B cell (primary cell): Measurements from ENCODE around the gene FAM111A. TPM values are rescaled to one million over a fixed set of nuclear protein-coding genes. Genes with fewer than 3 reads are reported as not detected.
"Not testable (repeated sequence)": the region's sequence is repeated elsewhere in the genome, so short reads cannot be mapped to it uniquely, and the experiment has no call there.

Experiments used
- ATAC-seq: fragments of 200-7000 bp; cut with Tn5 transposase; one replicate; pipeline ENCODE4 v1.10.0; 2021; ENCODE audit warnings: low read depth, mild to moderate bottlenecking, moderate number of reproducible peaks, moderate library complexity
- CTCF ChIA-PET: fragments of 350-600 bp; sonication (Branson Sonifier 250); formaldehyde crosslinking; loops from one replicate; lab custom pipeline; 2021; ENCODE audit warnings: antibody characterized with exemption, inconsistent platforms; lab: Charles Lee
- POLR2A ChIA-PET: fragments of 350-600 bp; sonication (Branson Sonifier 250); formaldehyde crosslinking; loops from one replicate; lab custom pipeline; 2021; ENCODE audit warnings: antibody characterized with exemption; lab: Charles Lee
- DNase-seq: peaks from one replicate; pipeline ENCODE4 v3.0.0; 2013
- H2AFZ ChIP-seq: 2 replicates; pipeline ENCODE4 v1.6.1; 2012; ENCODE audit warnings: mild to moderate bottlenecking, low read depth, low read length; ENCODE audit not compliant: insufficient read depth, poor library complexity, severe bottlenecking
- H3K27ac ChIP-seq, 2 donors: 1 replicate in 1 of 2; 2 replicates in 1 of 2; pipeline ENCODE4 v1.5.1; 2012 to 2013; ENCODE audit warnings: low read length in 2 of 2, mild to moderate bottlenecking in 2 of 2, moderate library complexity in 1 of 2
- H3K27me3 ChIP-seq, 4 experiments: fragments of 200-600 bp in 1 of 4; sonication (generic) in 1 of 4; replicated peaks in 1 of 4; 1 replicate in 2 of 4; 2 replicates in 2 of 4; pipeline versions ENCODE4 v1.6.1 to v1.7.0; 2013 to 2016; ENCODE audit warnings: low read length in 3 of 4, mild to moderate bottlenecking in 2 of 4, mixed read lengths in 1 of 4, moderate library complexity in 1 of 4; ENCODE audit not compliant: insufficient read depth in 4 of 4, control insufficient read depth in 3 of 4; ENCODE audit errors: control extremely low read depth in 1 of 4
- H3K36me3 ChIP-seq, 2 experiments: replicated peaks in 1 of 2; 1 replicate in 1 of 2; 2 replicates in 1 of 2; pipeline versions ENCODE4 v1.6.1 to v1.7.1; 2013; ENCODE audit warnings: low read length in 1 of 2; ENCODE audit not compliant: insufficient read depth in 2 of 2, control insufficient read depth in 1 of 2; ENCODE audit errors: control extremely low read depth in 1 of 2, extremely low read depth in 1 of 2
- H3K4me1 ChIP-seq, 2 donors: fragments of 200-600 bp in 1 of 2; sonication (generic) in 1 of 2; 1 replicate in 1 of 2; 2 replicates in 1 of 2; pipeline versions ENCODE4 v1.5.1 to v1.6.1; 2013 to 2017; ENCODE audit warnings: low read length in 2 of 2; ENCODE audit not compliant: control insufficient read depth in 2 of 2, insufficient read depth in 2 of 2
- H3K4me2 ChIP-seq: replicated peaks from 2 replicates; pipeline ENCODE3; 2012; ENCODE audit warnings: mild to moderate bottlenecking, low read depth, low read length; ENCODE audit not compliant: poor library complexity, severe bottlenecking
- H3K4me3 ChIP-seq, 5 experiments: fragments of 200-600 bp in 1 of 5; sonication (generic) in 1 of 5; 1 replicate in 3 of 5; 2 replicates in 2 of 5; pipeline versions ENCODE4 v1.5.1 to v1.7.0; 2011 to 2016; ENCODE audit warnings: low read length in 4 of 5, mild to moderate bottlenecking in 4 of 5, low read depth in 2 of 5, control low read depth in 1 of 5, moderate library complexity in 1 of 5; ENCODE audit not compliant: insufficient read depth in 1 of 5; ENCODE audit errors: control extremely low read depth in 1 of 5, extremely low read depth in 1 of 5
- H3K79me2 ChIP-seq: fragments of 200-600 bp; sonication (generic); one replicate; pipeline ENCODE4 v1.6.0; 2016; ENCODE audit warnings: low read length; ENCODE audit not compliant: control insufficient read depth, insufficient read depth
- H3K9ac ChIP-seq: fragments of 200-600 bp; sonication (generic); 2 replicates; pipeline ENCODE4 v1.6.1; 2017; ENCODE audit warnings: mild to moderate bottlenecking, low read length, moderate library complexity
- H3K9me3 ChIP-seq, 3 donors: one replicate each; pipeline versions ENCODE4 v1.6.1 to v1.7.1; 2013; ENCODE audit warnings: low read length in 2 of 3; ENCODE audit not compliant: control insufficient read depth in 2 of 3, insufficient read depth in 1 of 3; ENCODE audit errors: control extremely low read depth in 1 of 3
- H4K20me1 ChIP-seq: 2 replicates; pipeline ENCODE4 v1.6.0; 2012; ENCODE audit warnings: mild to moderate bottlenecking, low read length; ENCODE audit not compliant: insufficient read depth, control insufficient read depth, poor library complexity, severe bottlenecking
- H3K27ac Mint-ChIP-seq: one replicate; pipeline ENCODE4 v1.8.0; 2021; ENCODE audit warnings: mixed read lengths
- H3K27me3 Mint-ChIP-seq: one replicate; pipeline ENCODE4 v1.8.0; 2021; ENCODE audit warnings: mixed read lengths
- H3K4me1 Mint-ChIP-seq: one replicate; pipeline ENCODE4 v1.8.0; 2021; ENCODE audit warnings: mixed read lengths
- H3K4me3 Mint-ChIP-seq: one replicate; pipeline ENCODE4 v1.8.0; 2021; ENCODE audit warnings: mixed read lengths
- H3K9me3 Mint-ChIP-seq: one replicate; pipeline ENCODE4 v1.8.0; 2022; ENCODE audit warnings: mixed read lengths; ENCODE audit not compliant: insufficient read depth
- CTCF ChIP-seq: fragments of 200-600 bp; IDR thresholded peaks from one replicate; pipeline ENCODE4 v1.8.0; 2022; ENCODE audit warnings: antibody characterized with exemption, mild to moderate bottlenecking
- EZH2 ChIP-seq: IDR thresholded peaks from 2 replicates; pipeline ENCODE4 v1.6.1; 2012; ENCODE audit warnings: borderline replicate concordance, low read depth, mild to moderate bottlenecking, moderate library complexity, low read length; ENCODE audit not compliant: insufficient read depth, poor library complexity, severe bottlenecking
- WGBS: methylation state at CpG from one replicate; pipeline ENCODE4 v1.1.5; 2013; ENCODE audit warnings: missing lambda C conversion rate; ENCODE audit not compliant: insufficient coverage; 5-methylcytosine and 5-hydroxymethylcytosine counted together
- intact Hi-C: fragments of 100-400 bp; cut with micrococcal nuclease; formaldehyde crosslinking; loops from one replicate; pipeline ENCODE4 v1.10.0; 2022
- polyA minus RNA-seq: library from RNA; depleted of rRNA, polyadenylated mRNA; stranded (reverse); fragments of >200 nt; gene quantifications from 2 replicates; pipeline ENCODE4 v1.2.3, GENCODE V29; 2012
- polyA plus RNA-seq: library from polyadenylated mRNA; depleted of rRNA; stranded (reverse); fragments of >200 nt; gene quantifications from 2 replicates; pipeline ENCODE4 v1.2.3, GENCODE V29; 2012
- total RNA-seq, 2 donors: library from RNA; stranded (reverse); fragments of 120-200 nt in 1 of 2; gene quantifications; 1 replicate in 1 of 2; 2 replicates in 1 of 2; pipeline versions ENCODE4 v1.2.3 to v1.2.4, GENCODE V29; 2013 to 2022

Gene FAM111A
- 120 and 126 TPM in 2 replicates for total RNA-seq
- total RNA-seq (2013), result 79.4 TPM
- polyA plus RNA-seq, result 57.0 and 61.9 TPM in 2 replicates
- 15.7 and 27.3 TPM in 2 replicates for polyA minus RNA-seq

GRCh38 chr11:59142530-59143507 lies at the start of gene FAM111A:
TSS of gene FAM111A (plus strand) at chr11:59142856. CDS start at chr11:59148873, 6,017 bp downstream.
- Histone ChIP-seq H3K9ac (peak within 1 kb of the TSS; percentile 80), H3K4me3 (peak within 1 kb of the TSS; percentile 82 to 94 (median 89)), H3K4me1 (peaks cover 40 to 45% of the 10 kb centered on the region in 2 donors), H4K20me1 (no peaks in the 10 kb centered on the region), H3K79me2 (peaks cover 53% of the 10 kb centered on the region), H3K9me3 (no peaks in the 10 kb centered on the region), H3K36me3 (peaks cover 0 to 1% of the 10 kb centered on the region in 2 experiments), H3K4me2 (peak within 1 kb of the TSS; percentile 96), H2AFZ (peak within 1 kb of the TSS; percentile 88), H3K27ac (peak within 1 kb of the TSS; percentile 88 to 90), H3K27me3 (no peaks in the 10 kb centered on the region)
- DNase-seq (peak; percentile 91), ATAC-seq (peak; percentile 74)
- intact Hi-C loops, result loop anchor here (1.0 to 5.0 kb wide), 7 partner anchors 15 to 1476 kb away; partner anchors contain the start of genes ZDHHC5 and ZFP91
- H3K4me3 Mint-ChIP-seq, result peak within 1 kb of the TSS; percentile 97
- H3K9me3 Mint-ChIP-seq, result no peaks in the 10 kb centered on the region
- WGBS, result under 1% methylated on average over 41 of the region's 50 CpGs
- no peak for TF ChIP-seq CTCF
- no peak for TF ChIP-seq EZH2
- H3K27me3 Mint-ChIP-seq, result no peaks in the 10 kb centered on the region
- ChIA-PET POLR2A (interaction anchor here (0.7 to 1.8 kb wide), 5 partner anchors 13 to 53 kb away, joined by 3 to 11 read pairs (median 4); no protein-coding TSS in a partner anchor), CTCF (interaction anchor here (0.6 to 3.8 kb wide), 11 partner anchors 9 to 566 kb away, joined by 3 to 94 read pairs (median 5); no protein-coding TSS in a partner anchor)
- peak within 1 kb of the TSS; percentile 87 for H3K27ac Mint-ChIP-seq
- peaks cover 68% of the 10 kb centered on the region for H3K4me1 Mint-ChIP-seq

GRCh38 chr11:59093576-59093975 lies 49.1 kb upstream of the FAM111A start:
- ChIA-PET POLR2A (interaction anchor here (1.7 kb wide), 1 partner anchor 13 kb away, joined by 4 read pairs; the partner anchor contains the start of gene FAM111B), CTCF (interaction anchor here (5.1 kb wide), 1 partner anchor 34 kb away, joined by 50 read pairs; no protein-coding TSS in a partner anchor)
- H3K4me1 ChIP-seq, result peaks cover 62 to 67% of the 10 kb centered on the region in 2 donors
- ATAC-seq, H4K20me1 ChIP-seq, H3K9me3 Mint-ChIP-seq, intact Hi-C loops, H3K4me3 Mint-ChIP-seq, DNase-seq, H3K4me3 ChIP-seq, H3K9me3 ChIP-seq, H3K9ac ChIP-seq, H3K27me3 Mint-ChIP-seq, H2AFZ ChIP-seq, H3K27me3 ChIP-seq, H3K4me2 ChIP-seq: not testable (repeated sequence)
- H3K4me1 Mint-ChIP-seq, result peaks cover 73% of the 10 kb centered on the region
- peak overlapping the region in 1 of 2 donors; percentile 42 for H3K27ac ChIP-seq
- H3K79me2 ChIP-seq, result peaks cover 22% of the 10 kb centered on the region
- peaks cover 0 to 12% of the 10 kb centered on the region in 2 experiments for H3K36me3 ChIP-seq
- peak overlapping the region; percentile 42 for H3K27ac Mint-ChIP-seq

GRCh38 chr11:59095225-59095624 lies 47.4 kb upstream of the FAM111A start:
- Histone ChIP-seq H2AFZ (peak overlapping the region; percentile 5), H3K4me2 (peak overlapping the region; percentile 62), H3K79me2 (peaks cover 30% of the 10 kb centered on the region), H3K4me1 (peaks cover 68 to 71% of the 10 kb centered on the region in 2 donors), H3K36me3 (peaks cover 0 to 12% of the 10 kb centered on the region in 2 experiments), H3K4me3 (peak overlapping the region in 1 of 5 experiments; percentile 1), H3K27ac (peak overlapping the region; percentile 65 to 85)
- peak overlapping the region; percentile 64 for H3K4me3 Mint-ChIP-seq
- not testable (repeated sequence) for H3K27me3 Mint-ChIP-seq, H3K27me3 ChIP-seq, H4K20me1 ChIP-seq, H3K9ac ChIP-seq, H3K9me3 Mint-ChIP-seq, H3K9me3 ChIP-seq
- intact Hi-C loops, result loop anchor here (2.0 kb wide), 1 partner anchor 16 kb away; no protein-coding TSS in a partner anchor
- ChIA-PET POLR2A (interaction anchor here (0.8 to 2.1 kb wide), 3 partner anchors 17 to 37 kb away, joined by 4 to 8 read pairs (median 5); no protein-coding TSS in a partner anchor), CTCF (interaction anchor here (0.7 to 5.1 kb wide), 5 partner anchors 17 to 78 kb away, joined by 3 to 50 read pairs (median 9); no protein-coding TSS in a partner anchor)
- WGBS, result no CpG with 5 or more reads among the region's 1 CpG
- H3K27ac Mint-ChIP-seq, result peak overlapping the region; percentile 91
- ATAC-seq, result peak; percentile 87
- peaks cover 76% of the 10 kb centered on the region for H3K4me1 Mint-ChIP-seq
- peak; percentile 74 for DNase-seq
